GM12875 (cell line): ENCODE results near the gene CNTNAP5.

Source experiments
- H3K4me3 ChIP-seq: one replicate; pipeline ENCODE4 v1.5.1; 2011; ENCODE audit warnings: low read depth, low read length, control low read depth
- CTCF ChIP-seq: IDR thresholded peaks from 2 replicates; pipeline ENCODE4 v1.5.1; 2011; ENCODE audit warnings: low read depth, mild to moderate bottlenecking, control low read depth, inconsistent platforms, low read length, moderate library complexity, borderline replicate concordance; ENCODE audit not compliant: insufficient read depth

Gene CNTNAP5

DNA sequence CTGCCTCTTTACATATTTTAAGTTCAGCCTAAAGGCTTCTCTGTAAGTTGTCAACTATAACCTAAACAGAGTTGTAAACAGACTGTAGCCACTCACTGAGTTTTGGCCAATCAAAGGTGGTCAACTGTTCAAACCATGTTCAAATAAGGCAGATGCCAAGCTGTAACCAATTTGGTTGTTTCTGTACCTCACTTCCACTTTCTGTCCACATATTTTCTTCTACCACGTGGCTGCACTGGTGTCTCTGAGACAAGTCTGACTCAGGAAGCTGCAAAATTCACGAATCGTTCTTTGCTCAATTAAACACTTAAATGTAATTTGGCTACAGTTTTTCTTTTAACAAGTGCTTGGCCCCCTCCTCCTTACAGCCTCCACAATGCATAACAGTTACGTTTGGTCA is 555.2 kb downstream of the CNTNAP5 start:
- no peak overlapping the region for H3K4me3 ChIP-seq
- no peak for TF ChIP-seq CTCF

- no peak overlapping the region for H3K4me3 ChIP-seq
- no peak for TF ChIP-seq CTCF
These were observed 557.3 kb downstream of the CNTNAP5 start for GRCh38 chr2:124582387-124582786.

GRCh38 chr2:124584615-124585014 is 559.5 kb downstream of the CNTNAP5 start:
- no peak overlapping the region for H3K4me3 ChIP-seq
- no peak for TF ChIP-seq CTCF

GRCh38 chr2:124585277-124585676 is 560.2 kb downstream of the CNTNAP5 start:
- no peak for TF ChIP-seq CTCF
- no peak overlapping the region for H3K4me3 ChIP-seq

DNA sequence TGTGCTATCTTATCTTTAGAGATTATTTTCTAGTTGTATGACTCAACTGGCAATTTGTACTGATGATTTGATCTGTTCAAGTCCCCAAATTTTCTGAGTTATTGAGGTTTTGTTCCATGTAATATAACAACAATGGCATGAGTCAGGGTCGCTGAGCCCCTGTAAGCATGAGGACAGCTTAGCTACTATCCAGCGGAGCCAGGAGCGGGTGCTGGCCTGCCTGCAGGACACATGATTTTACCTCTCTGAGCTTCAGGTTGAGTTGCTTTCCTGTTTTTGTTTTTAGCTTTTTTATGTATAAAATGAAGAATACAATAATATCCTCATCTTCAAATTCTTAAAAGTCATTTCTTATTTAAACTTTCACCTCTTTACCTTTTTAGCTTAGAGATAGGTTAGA is 561.1 kb downstream of the CNTNAP5 start:
- TF ChIP-seq CTCF, result no peak
- no peak overlapping the region for H3K4me3 ChIP-seq

GRCh38 chr2:124586835-124587234 is 561.7 kb downstream of the CNTNAP5 start:
- H3K4me3 ChIP-seq, result no peak overlapping the region
- no peak for TF ChIP-seq CTCF

DNA sequence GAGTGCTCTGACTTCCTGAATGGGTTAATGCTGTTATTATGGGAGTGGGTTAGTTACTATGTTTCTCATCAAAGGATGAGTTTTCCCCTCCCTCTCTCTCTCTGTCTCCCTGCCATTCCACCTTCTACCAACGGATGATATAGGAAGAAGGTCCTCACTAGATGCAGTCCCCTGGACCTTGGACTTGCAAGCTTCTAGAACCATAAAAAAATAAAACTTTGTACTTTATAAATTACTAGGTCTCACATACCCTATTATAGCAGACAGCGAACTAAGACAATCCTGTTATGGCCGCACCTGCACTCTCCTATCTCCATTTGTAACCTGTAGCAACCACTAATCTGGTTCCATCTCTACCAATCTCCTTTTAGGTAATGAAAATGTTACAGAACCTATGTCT is 564.9 kb downstream of the CNTNAP5 start:
- H3K4me3 ChIP-seq, result no peak overlapping the region
- no peak for TF ChIP-seq CTCF
